HK-2 (cell line): Measurements from ENCODE around the gene DGCR6.
"Not testable (repeated sequence)": the region's sequence is repeated elsewhere in the genome, so short reads cannot be mapped to it uniquely, and the experiment has no call there.

Source experiments
- DNase-seq: peaks from one replicate; pipeline ENCODE4 v3.0.0-alpha.2; 2018; ENCODE audit not compliant: unreplicated experiment

DGCR6 gene

GRCh38 chr22:18931905-18932652 lies 26.0 kb downstream of the DGCR6 start:
- DNase-seq = no peak

- DNase-seq = no peak
Observed at GRCh38 chr22:18933914-18934313, 27.8 kb downstream of the DGCR6 start.

GRCh38 chr22:18934688-18935087 lies 28.6 kb downstream of the DGCR6 start:
- not testable (repeated sequence) for DNase-seq

GRCh38 chr22:18935889-18936529 lies 29.9 kb downstream of the DGCR6 start, which contains the start of gene PRODH:
PRODH (minus strand) TSS chr22:18936293; CDS start chr22:18936287, 6 bp downstream.
- no peak for DNase-seq

- DNase-seq = not testable (repeated sequence)
Observed at GRCh38 chr22:18938691-18939090, 32.6 kb downstream of the DGCR6 start.

GRCh38 chr22:18947105-18947504 lies 41.0 kb downstream of the DGCR6 start:
- DNase-seq = not testable (repeated sequence)

- DNase-seq = no peak
Observed at GRCh38 chr22:18947905-18948304, 41.8 kb downstream of the DGCR6 start.

GRCh38 chr22:18950141-18950540 lies 44.0 kb downstream of the DGCR6 start:
- DNase-seq = no peak

GRCh38 chr22:18952022-18952421 lies 45.9 kb downstream of the DGCR6 start:
- DNase-seq = no peak

GRCh38 chr22:18953128-18953527 lies 47.0 kb downstream of the DGCR6 start:
- DNase-seq = not testable (repeated sequence)

- peak; percentile 74 for DNase-seq
Observed at GRCh38 chr22:18954303-18954989, 48.3 kb downstream of the DGCR6 start.

GRCh38 chr22:18954990-18955571 lies 49.0 kb downstream of the DGCR6 start:
- DNase-seq = no peak

GRCh38 chr22:18955696-18956095 lies 49.6 kb downstream of the DGCR6 start:
- no peak for DNase-seq

GRCh38 chr22:18956121-18956895 lies 50.2 kb downstream of the DGCR6 start:
- not testable (repeated sequence) for DNase-seq

GRCh38 chr22:18956956-18957355 lies 50.8 kb downstream of the DGCR6 start:
- DNase-seq = not testable (repeated sequence)

- not testable (repeated sequence) for DNase-seq
Observed at GRCh38 chr22:18957621-18958320, 51.7 kb downstream of the DGCR6 start.

- not testable (repeated sequence) for DNase-seq
Observed at GRCh38 chr22:18958321-18958705, 52.2 kb downstream of the DGCR6 start.

- DNase-seq = peak; percentile 24
Observed at GRCh38 chr22:18958738-18959137, 52.6 kb downstream of the DGCR6 start.

- not testable (repeated sequence) for DNase-seq
Observed at GRCh38 chr22:18959266-18959665, 53.1 kb downstream of the DGCR6 start.

GRCh38 chr22:18959741-18960140 lies 53.6 kb downstream of the DGCR6 start:
- DNase-seq = not testable (repeated sequence)
